ENCODE results near the gene AARSD1.

AARSD1 gene

GRCh38 chr17:42991471-42991870 lies 27.2 kb upstream of the AARSD1 start:
- no peak for DNase-seq (ENCODE audit: low read depth in 2 of 2)
- H3K4me3 ChIP-seq (replicated peaks in 1 of 2; ENCODE audit: low read depth in 2 of 2, low read length in 2 of 2), result no peak overlapping the region
- no peak for TF ChIP-seq CTCF (IDR thresholded peaks at IDR 0.05; ENCODE audit: low read depth, low read length)

GRCh38 chr17:42989726-42990652 lies 25.7 kb upstream of the AARSD1 start:
- TF ChIP-seq CTCF (IDR thresholded peaks at IDR 0.05; ENCODE audit: low read depth, low read length), result no peak
- peak in 1 of 2 donors; percentile 76 for DNase-seq (ENCODE audit: low read depth in 2 of 2)
- H3K4me3 ChIP-seq (replicated peaks in 1 of 2; ENCODE audit: low read depth in 2 of 2, low read length in 2 of 2), result no peak overlapping the region

- no peak overlapping the region for H3K4me3 ChIP-seq (replicated peaks in 1 of 2; ENCODE audit: low read depth in 2 of 2, low read length in 2 of 2)
- no peak for TF ChIP-seq CTCF (IDR thresholded peaks at IDR 0.05; ENCODE audit: low read depth, low read length)
- peak in 1 of 2 donors; percentile 36 for DNase-seq (ENCODE audit: low read depth in 2 of 2)
Observed at GRCh38 chr17:42989141-42989540, 24.9 kb upstream of the AARSD1 start.

GRCh38 chr17:42985225-42985624 lies 21.0 kb upstream of the AARSD1 start:
- H3K4me3 ChIP-seq (replicated peaks in 1 of 2; ENCODE audit: low read depth in 2 of 2, low read length in 2 of 2), result no peak overlapping the region
- no peak for TF ChIP-seq CTCF (IDR thresholded peaks at IDR 0.05; ENCODE audit: low read depth, low read length)
- no peak for DNase-seq (ENCODE audit: low read depth in 2 of 2)

GRCh38 chr17:42982266-42982665 lies 18.0 kb upstream of the AARSD1 start:
- H3K4me3 ChIP-seq (replicated peaks in 1 of 2; ENCODE audit: low read depth in 2 of 2, low read length in 2 of 2), result no peak overlapping the region
- TF ChIP-seq CTCF (IDR thresholded peaks at IDR 0.05; ENCODE audit: low read depth, low read length), result no peak
- no peak for DNase-seq (ENCODE audit: low read depth in 2 of 2)

GRCh38 chr17:42980766-42981397 lies 16.6 kb upstream of the AARSD1 start:
- peak overlapping the region; percentile 77 to 93 for H3K4me3 ChIP-seq (replicated peaks in 1 of 2; ENCODE audit: low read depth in 2 of 2, low read length in 2 of 2)
- TF ChIP-seq CTCF (IDR thresholded peaks at IDR 0.05; ENCODE audit: low read depth, low read length), result no peak

More at GRCh38 chr17:42980766-42981397, 16.6 kb upstream of the AARSD1 start:
- peak; percentile 53 to 59 for DNase-seq (ENCODE audit: low read depth in 2 of 2)

Data from cardiac fibroblast (primary cell).